Ramos (cell line): ENCODE data around the gene TMEM250.
"Not testable (repeated sequence)": the region's sequence is repeated elsewhere in the genome, so short reads cannot be mapped to it uniquely, and the experiment has no call there.

Experiments used
- in situ Hi-C: fragments of 300-500 bp; cut with MboI; formaldehyde crosslinking; loops from one replicate; pipeline ENCODE4 v1.14.3; 2022; ENCODE audit warnings: low sequenced_read_pairs; ENCODE audit not compliant: unreplicated experiment

Gene TMEM250

DNA sequence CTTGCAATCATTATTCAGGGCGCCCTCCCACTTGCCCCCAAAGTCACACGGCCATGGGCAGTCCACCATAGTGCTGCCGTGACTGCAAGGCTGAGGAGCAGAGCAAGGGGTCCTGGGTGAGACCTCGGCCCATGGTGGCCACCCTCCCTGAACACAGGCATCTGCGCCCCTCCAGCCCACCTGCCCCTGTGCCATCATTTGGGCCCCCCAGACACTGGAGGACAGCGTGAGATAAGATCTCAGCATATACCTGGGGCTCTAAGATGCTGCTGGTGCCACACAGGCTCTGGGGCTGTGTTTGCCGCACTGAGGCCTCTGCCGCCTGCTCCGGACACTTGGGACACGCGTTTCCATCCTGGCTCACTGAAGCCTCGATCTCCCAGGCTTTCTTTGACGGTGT, 3.5 kb downstream of the TMEM250 start:
- in situ Hi-C loops: no loop called here

DNA sequence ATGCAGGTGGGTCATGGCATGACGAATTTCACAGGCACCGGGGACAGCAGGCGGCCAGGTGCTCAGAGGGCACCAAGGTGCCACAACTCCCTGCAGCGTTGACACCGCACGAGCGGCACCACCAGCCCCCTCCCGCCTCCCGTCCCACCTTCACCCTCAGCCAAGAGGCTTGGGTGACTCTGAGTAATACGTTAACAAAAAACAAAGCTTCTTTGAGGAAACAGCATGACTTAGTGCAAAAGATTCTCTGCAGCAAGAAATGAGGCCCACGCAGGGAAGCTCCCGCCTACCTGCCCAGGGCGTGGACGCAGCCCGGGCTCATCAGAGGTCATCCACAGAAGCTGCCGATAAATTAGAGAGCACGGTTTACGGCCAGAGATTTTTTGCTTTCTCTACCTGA, 4.1 kb downstream of the TMEM250 start:
- in situ Hi-C loops: no loop called here

DNA sequence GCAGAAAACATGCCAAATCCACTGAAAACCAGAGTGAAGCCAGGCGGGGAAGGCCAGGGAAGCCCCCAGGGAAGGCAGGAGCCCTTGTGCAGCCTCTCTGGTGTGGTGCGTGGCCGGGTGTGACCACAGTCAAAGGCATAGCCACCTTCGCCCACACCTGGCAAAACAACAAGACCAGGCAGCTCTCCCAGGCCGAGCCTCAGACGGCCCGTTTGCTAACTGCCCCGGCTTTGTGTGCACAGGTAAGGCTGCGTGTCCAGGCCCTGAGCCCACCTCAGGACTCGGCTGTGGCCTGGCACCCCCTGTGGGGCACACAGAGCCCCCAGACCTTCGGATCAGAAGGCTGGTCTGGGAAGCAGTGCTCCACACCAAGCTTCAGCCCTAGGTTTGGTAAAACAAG, 6.1 kb downstream of the TMEM250 start:
- in situ Hi-C loops: no loop called here

DNA sequence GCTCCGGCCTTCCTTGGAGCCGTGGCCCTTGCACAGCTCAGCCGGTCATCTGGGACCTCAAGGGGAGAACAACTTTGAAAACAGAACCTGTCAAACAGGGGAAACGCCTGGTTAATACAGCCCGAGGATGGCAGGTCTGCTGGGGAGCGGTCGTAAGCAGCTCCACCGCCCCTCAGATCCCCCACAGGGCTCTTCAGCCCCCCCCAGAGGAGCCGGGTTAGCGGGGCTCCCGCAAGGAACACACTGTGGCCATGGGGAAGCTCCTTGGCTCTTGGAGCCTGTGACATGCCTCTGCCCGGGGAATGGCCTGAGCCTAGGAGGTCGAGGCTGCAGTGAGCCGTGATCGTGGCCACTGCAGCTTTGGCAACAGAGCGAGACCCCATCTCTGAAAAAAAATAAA, 6.8 kb downstream of the TMEM250 start:
- in situ Hi-C loops: no loop called here

DNA sequence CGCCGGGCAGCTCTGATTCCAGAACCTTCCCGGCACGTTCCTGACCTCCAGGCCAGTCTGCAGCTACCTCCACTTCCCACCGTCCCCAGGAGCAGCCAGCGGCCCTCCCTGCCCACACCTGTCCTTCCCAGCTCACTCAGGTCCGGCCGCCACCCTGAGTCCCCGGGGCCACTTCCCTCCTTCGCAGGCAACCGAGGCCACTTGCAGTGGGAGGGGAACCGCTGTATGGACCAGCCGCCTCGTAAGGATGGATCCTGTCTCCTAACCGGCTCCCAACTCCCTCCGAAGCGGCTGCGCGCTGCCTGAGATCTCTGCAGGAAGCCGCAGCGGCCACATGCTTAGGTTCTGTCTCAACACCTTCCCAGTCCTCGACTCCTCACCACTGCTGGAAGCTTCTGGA, 7.5 kb downstream of the TMEM250 start:
- in situ Hi-C loops: no loop called here

DNA sequence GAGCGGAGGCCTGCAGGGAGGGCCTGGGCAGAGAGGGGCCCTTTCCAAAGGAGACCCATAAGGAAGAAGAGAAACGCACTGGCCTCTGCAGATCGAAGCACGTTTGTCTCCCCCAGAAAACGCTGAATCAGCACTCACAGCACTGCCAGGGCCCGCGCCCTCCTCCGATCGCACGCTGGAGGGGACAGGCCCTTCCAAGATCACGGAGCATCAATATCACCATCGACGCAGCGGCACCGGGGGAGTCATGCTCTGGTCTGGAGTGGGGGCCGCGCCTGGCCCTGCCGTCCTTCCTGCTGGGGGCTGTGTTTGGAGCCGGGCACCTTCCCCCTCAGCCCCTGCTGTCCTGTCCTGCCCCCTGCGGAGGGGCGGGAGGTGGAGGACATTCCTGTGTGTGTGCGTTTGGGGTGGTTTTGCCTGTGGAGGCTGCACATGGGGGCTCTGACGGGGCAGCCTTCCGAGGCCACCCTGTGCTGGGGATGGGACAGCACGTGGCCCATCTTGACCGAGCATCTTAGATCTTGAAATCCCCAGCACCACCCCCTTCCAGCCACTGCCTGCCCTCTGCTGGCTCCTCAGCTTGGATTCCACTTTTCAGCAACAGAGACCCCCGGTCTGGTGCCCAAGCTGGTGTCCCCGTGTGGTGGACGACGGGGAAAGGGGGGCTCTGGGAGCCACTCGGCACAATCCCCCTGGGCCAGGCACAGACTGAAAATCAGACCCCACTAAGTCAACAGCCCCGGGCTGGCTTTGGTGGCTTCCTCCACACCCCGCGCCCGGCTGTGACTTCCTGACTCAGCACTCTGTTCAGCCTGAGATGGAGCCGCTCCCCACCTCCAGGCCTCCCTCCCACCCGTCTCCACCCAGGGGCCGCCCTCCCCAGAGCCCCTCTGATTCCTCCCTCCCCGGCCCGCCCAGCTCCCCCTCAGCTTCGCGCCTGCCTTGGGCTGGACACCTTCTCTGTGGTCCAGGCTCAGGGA, 8.3 kb downstream of the TMEM250 start:
- in situ Hi-C loops: no loop called here

DNA sequence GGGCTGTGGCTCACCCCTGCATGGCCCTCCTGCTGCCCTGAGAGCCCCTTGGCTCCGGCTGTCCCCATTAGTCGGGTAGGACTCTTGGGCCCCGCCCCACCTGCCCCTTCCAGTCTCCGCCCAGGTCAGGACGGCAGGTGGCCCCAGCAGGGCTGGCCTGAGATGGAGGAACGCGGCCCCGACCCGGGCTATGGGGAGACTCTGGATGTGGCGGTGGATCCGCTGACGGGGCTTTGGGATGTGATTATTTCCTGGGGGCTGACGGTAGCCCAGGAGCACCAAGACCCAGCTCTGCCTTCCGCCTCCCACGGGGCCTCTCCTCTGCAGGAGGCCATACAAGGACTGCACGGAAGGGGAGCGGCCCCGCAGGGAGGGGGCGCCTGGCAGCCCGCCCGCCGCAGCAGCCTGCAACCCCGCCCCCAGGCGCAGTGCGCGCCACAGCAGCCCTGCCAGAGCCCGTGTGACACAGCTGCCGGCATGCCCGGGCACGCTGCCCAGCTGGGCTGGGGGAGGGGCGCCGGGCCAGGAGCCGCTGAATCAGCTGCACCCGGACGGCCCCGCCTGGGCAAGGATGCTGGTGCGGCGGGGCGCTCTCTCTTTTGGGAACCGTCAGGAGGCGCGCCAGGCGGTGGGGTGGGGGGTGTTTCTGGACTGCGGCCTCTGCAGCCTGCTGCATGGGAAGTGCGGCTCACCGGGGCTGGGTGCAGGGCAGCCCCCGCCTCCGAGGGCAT, 9.2 kb downstream of the TMEM250 start:
- in situ Hi-C loops: no loop called here

DNA sequence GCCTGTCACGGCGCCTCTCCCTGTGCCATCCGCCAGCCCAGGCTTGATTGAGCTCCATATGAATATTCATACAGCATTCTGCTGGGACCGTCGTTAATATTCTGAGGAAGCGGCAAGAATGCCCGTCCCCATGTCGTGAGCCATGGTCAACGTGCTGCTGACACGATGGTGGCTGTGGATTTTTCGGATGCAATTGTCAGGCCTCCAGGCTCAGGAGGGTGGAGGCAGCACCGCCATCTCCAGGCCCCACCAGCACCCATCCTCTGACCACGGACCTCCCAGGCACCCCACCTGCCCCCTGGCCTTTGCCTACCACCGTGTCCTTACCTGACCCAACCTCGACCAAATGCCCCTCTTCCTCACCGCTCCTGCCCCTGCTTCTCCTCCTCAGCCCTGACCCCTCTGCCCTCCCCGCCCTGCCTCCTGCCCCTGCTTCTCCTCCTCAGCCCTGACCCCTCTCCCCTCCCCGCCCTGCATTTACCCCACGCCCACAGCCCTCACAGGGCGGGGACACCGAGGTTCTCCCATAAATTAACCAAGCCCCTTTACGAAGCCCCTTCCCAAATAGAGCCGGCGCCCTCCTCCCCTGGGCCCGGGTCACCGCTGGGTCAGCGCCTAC, 9.9 kb downstream of the TMEM250 start:
- in situ Hi-C loops: no loop called here

DNA sequence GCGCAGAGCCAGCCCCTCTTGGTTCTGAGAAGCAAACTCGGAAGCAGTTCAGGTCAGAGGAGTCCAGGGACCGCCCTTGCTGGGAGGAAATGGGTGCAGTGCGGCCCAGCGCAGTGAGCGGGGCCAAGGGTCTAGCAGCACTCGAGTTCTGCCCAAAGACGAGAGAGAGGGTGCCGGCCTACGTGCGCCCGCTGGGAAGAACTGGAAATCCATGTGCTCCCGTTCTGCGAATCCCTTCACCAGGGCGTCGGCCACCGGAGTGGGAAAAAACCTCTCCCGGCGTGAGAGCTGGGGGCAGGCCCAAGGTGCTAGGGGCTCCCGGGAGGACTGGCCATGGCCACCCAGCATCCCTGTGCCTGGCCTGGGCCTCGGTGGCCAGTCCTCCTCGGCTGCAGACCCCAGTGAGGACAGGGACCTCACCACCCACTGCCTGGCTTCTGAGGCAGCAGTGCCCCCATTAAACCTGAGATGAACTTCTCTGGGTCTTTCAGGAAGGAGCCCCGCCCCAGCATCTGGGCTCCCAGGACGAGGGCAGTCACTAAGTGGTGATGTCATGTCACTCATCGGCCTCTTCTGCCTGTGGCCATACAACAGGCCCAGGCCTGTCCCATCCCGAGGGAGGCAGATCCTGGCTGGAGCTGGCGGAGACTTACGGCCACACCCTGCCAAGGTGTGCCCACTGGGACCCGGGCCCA, 10.6 kb downstream of the TMEM250 start:
- in situ Hi-C loops: no loop called here

DNA sequence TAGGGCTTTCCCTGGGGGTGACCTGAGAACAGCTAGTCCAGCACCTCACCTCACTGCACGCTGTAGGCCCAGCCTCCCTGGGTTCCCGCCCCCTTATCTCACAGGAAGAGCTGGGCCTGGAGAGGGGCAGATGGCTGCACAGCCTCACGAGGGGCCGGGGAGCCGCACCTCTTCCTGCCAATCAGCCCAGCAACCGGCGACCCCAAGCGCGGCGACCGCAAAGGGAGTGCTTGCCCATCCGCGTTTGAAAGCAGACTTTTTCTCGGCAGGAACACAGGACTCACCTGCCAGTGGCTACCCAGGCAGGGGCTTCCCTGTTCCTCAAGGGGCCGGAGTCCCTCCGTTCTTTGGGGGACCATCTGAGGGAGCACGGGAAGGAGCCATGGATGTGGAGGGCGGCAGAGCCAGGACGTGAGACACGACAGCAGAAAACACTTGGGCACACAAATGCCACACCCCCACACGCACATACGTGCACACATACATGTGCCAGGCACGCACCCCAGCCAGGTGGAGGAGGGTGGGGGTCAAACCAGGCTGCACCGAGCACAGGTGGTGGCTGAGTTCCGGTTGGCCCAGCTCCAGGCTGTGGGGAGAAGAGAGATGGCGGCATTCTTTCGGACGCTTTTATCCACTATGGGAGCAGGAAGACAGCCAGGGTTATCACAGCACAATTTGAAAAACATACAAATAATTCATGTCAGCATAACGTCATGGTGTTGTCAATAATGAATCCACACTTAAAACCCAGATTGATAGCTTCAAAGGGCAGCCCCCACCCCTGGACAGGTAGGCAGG, 11.3 kb downstream of the TMEM250 start:
- in situ Hi-C loops: no loop called here

DNA sequence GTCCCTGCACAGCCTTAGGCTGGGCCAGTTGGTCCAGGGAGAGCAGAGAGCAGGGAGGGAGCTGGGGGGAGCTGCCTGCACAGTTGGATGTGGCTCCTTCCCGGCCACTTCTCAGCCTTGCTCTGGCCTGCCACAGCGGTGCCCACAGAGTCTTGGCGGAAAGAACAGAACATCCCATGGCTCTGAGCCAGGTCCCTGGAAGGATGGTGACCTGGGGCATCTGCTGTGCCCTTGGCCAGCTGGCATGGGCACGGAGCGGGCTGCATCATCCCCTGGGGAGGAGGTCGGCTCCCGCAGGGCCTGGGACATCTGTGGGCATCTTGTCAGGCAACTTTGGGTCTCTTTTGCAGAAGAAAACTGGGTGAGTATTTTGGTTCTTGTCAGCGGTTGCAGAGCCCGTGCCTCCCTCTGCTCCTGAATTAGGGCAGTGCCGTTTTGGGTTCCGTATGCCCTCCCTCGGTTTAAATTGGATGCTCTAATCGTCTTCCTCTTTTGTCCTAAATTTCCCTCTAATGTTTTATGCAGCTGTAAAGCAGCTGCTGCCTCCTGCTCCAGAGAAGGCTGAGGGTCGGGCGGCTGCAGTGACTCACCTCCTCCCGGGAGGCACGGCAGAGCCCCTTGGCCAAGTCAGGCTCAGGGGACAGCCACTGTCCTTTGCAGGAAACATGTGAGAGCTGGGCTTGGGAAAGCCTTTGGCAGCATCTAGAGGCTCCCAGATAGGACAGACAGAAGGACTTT, 13.1 kb downstream of the TMEM250 start:
- in situ Hi-C loops: no loop called here

DNA sequence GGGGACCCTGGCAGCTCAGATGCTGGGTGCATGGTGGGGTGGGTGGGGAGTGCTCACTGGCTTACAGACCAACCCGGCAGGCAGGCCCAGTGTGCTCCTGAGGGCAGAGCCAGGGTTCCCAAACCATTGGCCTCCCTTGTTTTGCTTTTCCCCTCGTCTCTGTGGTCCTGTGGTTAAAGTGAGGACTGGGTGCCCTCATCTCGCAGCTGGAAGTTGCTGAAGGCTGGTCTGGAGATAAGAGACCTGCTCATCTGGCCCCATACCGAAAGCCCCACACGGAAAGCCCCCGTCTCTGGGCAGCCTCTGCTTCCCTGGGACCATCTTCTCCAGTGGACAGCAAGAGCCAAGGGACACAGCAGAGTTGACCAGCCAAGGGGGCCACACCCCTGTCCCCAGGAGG, 13.8 kb downstream of the TMEM250 start:
- in situ Hi-C loops: no loop called here

DNA sequence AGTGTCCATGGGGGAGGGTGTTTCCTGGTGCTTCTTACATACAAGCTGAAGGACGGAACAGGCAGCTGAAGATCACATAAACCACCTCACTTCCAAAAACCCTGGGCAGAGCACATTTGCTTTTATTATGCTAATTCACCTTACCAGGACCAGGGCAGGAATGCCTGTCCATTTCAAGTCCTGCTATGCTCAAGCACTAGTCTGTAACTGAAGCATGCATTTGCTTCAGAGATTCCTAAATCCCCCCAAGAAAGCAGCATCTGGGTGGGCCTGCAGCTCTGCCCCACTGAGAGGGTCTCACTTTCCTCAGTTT, 14.2 kb downstream of the TMEM250 start:
- in situ Hi-C loops: no loop called here

DNA sequence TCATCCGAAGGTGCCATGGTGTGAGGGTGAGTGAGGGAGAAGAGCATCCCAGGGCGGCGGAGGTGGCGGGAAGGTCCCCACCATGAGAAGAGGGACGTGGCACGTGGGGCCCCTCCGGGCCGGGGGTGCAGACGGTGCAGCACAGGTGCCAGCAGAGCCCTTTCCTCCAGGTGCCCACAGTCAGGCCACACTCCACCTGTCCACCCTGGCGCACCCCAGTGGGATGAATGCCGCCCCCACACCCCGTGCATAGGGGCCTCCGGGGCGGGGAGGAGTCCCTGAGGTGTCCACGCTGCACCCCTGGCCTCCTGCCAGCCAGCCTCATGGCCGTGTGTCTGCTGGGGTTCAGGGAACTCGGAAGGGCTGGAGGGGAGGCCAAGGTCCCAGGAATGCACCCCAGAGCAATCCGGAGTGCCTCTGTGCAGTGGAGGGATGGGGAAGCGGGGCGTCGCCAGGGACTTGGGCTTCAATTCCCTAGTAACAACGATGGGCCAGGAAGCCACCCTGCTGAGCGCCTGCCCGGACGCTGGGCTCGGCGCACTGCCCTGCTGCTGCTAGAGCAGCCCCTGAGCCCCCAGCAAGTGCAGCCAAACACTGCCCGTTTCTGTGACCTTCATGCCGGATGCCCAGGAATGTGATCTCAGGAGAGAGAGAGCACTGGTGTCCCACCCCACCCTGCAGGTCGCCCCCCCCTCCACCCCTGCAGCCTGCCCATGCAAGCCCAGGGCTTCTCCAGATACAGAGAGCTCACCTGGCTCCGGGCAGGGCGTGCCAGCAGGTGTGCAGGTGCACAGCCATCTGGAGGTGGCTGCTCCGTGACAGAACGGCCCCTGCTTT, 14.8 kb downstream of the TMEM250 start:
- in situ Hi-C loops: no loop called here

DNA sequence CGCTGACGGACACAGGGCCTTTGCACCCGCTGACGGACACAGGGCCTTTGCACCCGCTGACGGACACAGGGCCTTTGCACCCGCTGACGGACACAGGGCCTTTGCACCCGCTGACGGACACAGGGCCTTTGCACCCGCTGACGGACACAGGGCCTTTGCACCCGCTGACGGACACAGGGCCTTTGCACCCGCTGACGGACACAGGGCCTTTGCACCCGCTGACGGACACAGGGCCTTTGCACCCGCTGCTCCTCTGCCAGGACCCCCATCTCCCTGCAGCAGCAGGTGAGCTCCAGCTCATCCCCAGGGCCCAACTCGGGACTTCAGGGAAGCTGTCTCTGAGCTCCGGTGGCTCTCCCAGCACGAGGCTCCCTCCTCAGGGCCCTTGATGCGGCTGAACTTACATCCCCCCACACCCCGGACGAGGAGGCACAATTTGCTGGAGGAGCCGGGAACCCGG, 17.0 kb downstream of the TMEM250 start:
- in situ Hi-C loops: not testable (repeated sequence)

DNA sequence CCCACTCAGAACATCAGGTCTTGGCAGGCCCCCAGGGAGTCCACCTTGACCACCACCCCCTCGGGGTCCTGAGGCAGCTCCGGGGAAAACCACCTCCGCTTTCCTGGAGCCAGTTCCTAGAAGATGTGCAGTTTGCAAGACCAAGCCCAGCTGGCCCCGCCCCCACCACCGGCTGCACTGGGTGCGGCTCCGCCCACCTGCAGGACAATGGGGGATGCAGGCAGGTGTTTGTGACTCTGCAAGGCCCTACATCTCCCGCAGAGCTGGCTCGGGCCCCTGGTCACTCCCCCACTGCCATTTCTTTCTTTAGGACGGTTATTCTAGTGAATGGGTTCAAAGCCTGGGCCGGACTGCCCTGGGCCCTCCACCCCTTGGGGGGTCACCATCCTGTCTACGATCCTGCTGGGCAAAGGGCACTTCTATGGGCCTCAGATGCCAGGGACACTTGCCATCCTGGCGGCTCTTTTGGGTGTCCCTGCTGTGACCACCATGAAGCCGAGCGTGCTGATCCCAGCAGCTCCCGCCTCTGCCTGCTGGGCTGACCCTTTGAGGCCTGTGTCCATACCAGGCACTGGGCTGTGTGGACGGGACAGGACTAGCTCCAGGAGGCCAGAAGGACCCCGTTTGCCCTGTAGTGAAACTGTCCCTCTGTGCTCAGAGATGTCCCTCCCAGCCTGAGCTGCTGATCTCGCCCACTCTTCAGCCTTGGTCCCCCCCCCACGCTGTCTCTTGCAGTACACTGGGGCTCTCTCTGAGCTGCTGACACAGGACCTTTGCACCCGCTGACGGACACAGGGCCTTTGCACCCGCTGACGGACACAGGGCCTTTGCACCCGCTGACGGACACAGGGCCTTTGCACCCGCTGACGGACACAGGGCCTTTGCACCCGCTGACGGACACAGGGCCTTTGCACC, 17.7 kb downstream of the TMEM250 start:
- in situ Hi-C loops: no loop called here

DNA sequence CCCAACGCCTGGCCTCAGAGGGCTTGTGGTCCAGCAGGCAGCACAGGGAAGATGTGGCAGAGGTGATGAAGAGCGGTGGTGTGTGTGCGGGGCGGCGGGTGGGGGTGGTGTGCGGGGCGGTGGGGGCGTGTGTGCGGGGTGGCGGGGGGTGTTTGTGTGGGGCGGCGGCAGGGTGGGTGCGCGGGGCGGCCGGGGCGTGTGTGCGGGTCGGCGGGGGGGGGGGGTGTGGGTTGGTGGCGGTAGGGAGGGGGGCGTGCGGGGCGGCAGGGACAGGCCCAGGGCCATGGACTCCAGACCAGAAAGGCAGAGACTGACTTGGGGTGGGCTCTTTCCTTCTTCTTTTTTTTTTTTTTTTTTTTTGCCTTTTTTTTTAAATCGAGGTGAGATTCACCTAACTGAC, 19.1 kb downstream of the TMEM250 start:
- in situ Hi-C loops: no loop called here
